Hepatocyte (in vitro differentiated cells): ENCODE data around the gene PID1. TPM values are rescaled to one million over a fixed set of nuclear protein-coding genes. Genes with fewer than 3 reads are reported as not detected.

ENCODE experiments used
- DNase-seq: peaks from one replicate; pipeline ENCODE4 v3.0.0-alpha.2; 2016; ENCODE audit warnings: low spot score
- H2AFZ ChIP-seq: fragments of 200-600 bp; sonication (generic); 2 replicates; pipeline ENCODE4 v1.6.0; 2016; ENCODE audit warnings: antibody characterized with exemption, mild to moderate bottlenecking
- H3K27ac ChIP-seq: fragments of 200-600 bp; sonication (generic); 2 replicates; pipeline ENCODE4 v1.5.1; 2016; ENCODE audit warnings: mild to moderate bottlenecking
- H3K27me3 ChIP-seq: fragments of 200-600 bp; sonication (generic); 2 replicates; pipeline ENCODE4 v1.6.1; 2016
- H3K36me3 ChIP-seq: fragments of 200-600 bp; sonication (generic); replicated peaks from 2 replicates; pipeline ENCODE4 v1.5.1; 2016; ENCODE audit warnings: low read depth; ENCODE audit not compliant: insufficient read depth
- H3K4me1 ChIP-seq: fragments of 200-600 bp; sonication (generic); 2 replicates; pipeline ENCODE4 v1.5.1; 2016; ENCODE audit warnings: mild to moderate bottlenecking, moderate library complexity; ENCODE audit not compliant: insufficient read depth
- H3K4me2 ChIP-seq: fragments of 200-600 bp; sonication (generic); 2 replicates; pipeline ENCODE4 v1.6.0; 2016
- H3K4me3 ChIP-seq: fragments of 200-600 bp; sonication (generic); 2 replicates; pipeline ENCODE4 v1.5.1; 2016; ENCODE audit warnings: mild to moderate bottlenecking
- H3K79me2 ChIP-seq: fragments of 200-600 bp; sonication (generic); 2 replicates; pipeline ENCODE4 v1.6.0; 2017; ENCODE audit warnings: mild to moderate bottlenecking
- H3K9me2 ChIP-seq: fragments of 200-600 bp; sonication (generic); replicated peaks from 2 replicates; pipeline ENCODE4 v1.6.0; 2017; ENCODE audit warnings: mild to moderate bottlenecking; ENCODE audit not compliant: insufficient read depth
- H3K9me3 ChIP-seq: fragments of 200-600 bp; sonication (generic); 2 replicates; pipeline ENCODE4 v1.5.1; 2016; ENCODE audit warnings: low read depth, mild to moderate bottlenecking
- H4K20me1 ChIP-seq: fragments of 200-600 bp; sonication (generic); 2 replicates; pipeline ENCODE4 v1.6.0; 2016; ENCODE audit warnings: mild to moderate bottlenecking; ENCODE audit not compliant: insufficient read depth, poor library complexity, severe bottlenecking
- EZH2 ChIP-seq: fragments of 200-600 bp; sonication (generic); IDR thresholded peaks from 2 replicates; pipeline ENCODE4 v1.6.1; 2016; ENCODE audit warnings: antibody characterized with exemption, mild to moderate bottlenecking, borderline replicate concordance
- EZH2phosphoT487 ChIP-seq: fragments of 200-600 bp; sonication (generic); IDR thresholded peaks from one replicate; pipeline ENCODE4 v1.6.1; 2018; ENCODE audit warnings: antibody characterized with exemption, mild to moderate bottlenecking, low read depth, moderate library complexity; ENCODE audit not compliant: unreplicated experiment, severe bottlenecking
- WGBS: methylation state at CpG from one replicate; pipeline ENCODE4 v1.1.6; 2016; ENCODE audit warnings: low lambda C conversion rate; ENCODE audit errors: missing lambda C conversion rate; 5-methylcytosine and 5-hydroxymethylcytosine counted together
- polyA plus RNA-seq: library from polyadenylated mRNA; unstranded; fragments of >200 nt; fragmentation: Nextera tagmentation; extraction: Ambion mirVana; gene quantifications from 2 replicates; pipeline ENCODE4 v1.2.1, GENCODE V29; 2016
- total RNA-seq: library from RNA; depleted of rRNA; stranded (reverse); fragments of >200 nt; gene quantifications from 2 replicates; pipeline ENCODE4 v1.2.3, GENCODE V29; 2014
- TF ChIP-seq, protein P1 (sequence below): fragments of 200-600 bp; sonication (generic); IDR thresholded peaks from 2 replicates; pipeline ENCODE4 v1.5.1; 2016; ENCODE audit warnings: antibody characterized with exemption, mild to moderate bottlenecking; ENCODE audit not compliant: poor library complexity

The PID1 gene
- total and polyA plus RNA-seq, 2 experiments from 2014 or later: 26.7 to 31.1 TPM

DNA sequence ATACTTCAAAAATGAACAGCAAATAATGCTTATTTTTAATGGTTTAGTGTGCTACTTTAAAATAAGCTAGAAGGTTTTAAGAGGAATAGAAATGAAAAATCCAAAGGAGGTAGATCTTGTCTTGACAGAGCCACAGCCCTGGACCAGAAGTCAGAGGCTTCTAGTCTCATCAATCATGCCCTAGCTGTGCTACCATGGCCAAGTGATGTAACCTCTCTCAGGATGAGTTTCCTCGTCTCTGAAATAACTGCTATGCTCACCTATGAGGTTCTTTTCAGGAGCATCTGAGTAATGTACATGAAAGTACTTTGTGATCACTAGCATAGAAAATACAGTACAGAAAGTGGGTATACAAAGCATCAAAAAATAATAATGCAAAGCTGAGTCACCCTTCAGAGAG lies 248.4 kb downstream of the PID1 start:
- Histone ChIP-seq H3K4me3 (no peak overlapping the region), H3K36me3 (no peaks in the 10 kb centered on the region), H3K27me3 (no peaks in the 10 kb centered on the region), H3K9me2 (no peaks in the 10 kb centered on the region), H3K27ac (no peak overlapping the region), H3K4me2 (no peak overlapping the region), H3K9me3 (no peaks in the 10 kb centered on the region), H2AFZ (no peak overlapping the region), H3K79me2 (no peaks in the 10 kb centered on the region), H3K4me1 (no peaks in the 10 kb centered on the region), H4K20me1 (no peaks in the 10 kb centered on the region)
- no peak for DNase-seq
- WGBS: 85% methylated on average over 1 of the region's 1 CpG
- TF ChIP-seq, protein P1, sequence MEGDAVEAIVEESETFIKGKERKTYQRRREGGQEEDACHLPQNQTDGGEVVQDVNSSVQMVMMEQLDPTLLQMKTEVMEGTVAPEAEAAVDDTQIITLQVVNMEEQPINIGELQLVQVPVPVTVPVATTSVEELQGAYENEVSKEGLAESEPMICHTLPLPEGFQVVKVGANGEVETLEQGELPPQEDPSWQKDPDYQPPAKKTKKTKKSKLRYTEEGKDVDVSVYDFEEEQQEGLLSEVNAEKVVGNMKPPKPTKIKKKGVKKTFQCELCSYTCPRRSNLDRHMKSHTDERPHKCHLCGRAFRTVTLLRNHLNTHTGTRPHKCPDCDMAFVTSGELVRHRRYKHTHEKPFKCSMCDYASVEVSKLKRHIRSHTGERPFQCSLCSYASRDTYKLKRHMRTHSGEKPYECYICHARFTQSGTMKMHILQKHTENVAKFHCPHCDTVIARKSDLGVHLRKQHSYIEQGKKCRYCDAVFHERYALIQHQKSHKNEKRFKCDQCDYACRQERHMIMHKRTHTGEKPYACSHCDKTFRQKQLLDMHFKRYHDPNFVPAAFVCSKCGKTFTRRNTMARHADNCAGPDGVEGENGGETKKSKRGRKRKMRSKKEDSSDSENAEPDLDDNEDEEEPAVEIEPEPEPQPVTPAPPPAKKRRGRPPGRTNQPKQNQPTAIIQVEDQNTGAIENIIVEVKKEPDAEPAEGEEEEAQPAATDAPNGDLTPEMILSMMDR: no peak
- TF ChIP-seq EZH2phosphoT487 (no peak), EZH2 (no peak)

DNA sequence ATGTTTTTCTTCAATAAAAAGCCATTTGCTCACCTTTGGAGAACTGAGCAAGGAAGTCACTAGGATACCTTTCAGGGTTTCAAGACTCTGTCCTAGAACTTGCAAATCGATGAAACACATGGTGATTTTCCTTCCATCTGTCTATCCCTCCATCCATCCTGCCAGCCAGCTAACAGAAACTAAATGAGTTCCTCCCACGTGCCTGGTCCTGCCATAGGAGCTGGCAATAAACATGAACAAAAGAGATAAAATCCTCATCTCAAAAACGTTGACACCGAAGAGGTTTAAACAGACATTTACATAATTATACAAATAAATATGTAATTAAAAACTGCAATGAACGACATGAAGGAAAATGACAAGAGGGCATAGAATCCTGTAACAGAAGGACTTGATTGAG lies 249.0 kb downstream of the PID1 start:
- no peak for TF ChIP-seq EZH2
- TF ChIP-seq, protein P1: no peak
- TF ChIP-seq EZH2phosphoT487: no peak
- H3K9me2 ChIP-seq: no peaks in the 10 kb centered on the region
- no peak overlapping the region for H3K4me3 ChIP-seq
- no peaks in the 10 kb centered on the region for H3K36me3 ChIP-seq
- no peak overlapping the region for H3K4me2 ChIP-seq
- H2AFZ ChIP-seq: no peak overlapping the region
- 86% methylated on average over 5 of the region's 5 CpGs for WGBS
- DNase-seq: no peak
- H3K27ac ChIP-seq: no peak overlapping the region
- H4K20me1 ChIP-seq: no peaks in the 10 kb centered on the region
- no peaks in the 10 kb centered on the region for H3K79me2 ChIP-seq
- H3K4me1 ChIP-seq: no peaks in the 10 kb centered on the region
- no peaks in the 10 kb centered on the region for H3K27me3 ChIP-seq
- H3K9me3 ChIP-seq: no peaks in the 10 kb centered on the region

DNA sequence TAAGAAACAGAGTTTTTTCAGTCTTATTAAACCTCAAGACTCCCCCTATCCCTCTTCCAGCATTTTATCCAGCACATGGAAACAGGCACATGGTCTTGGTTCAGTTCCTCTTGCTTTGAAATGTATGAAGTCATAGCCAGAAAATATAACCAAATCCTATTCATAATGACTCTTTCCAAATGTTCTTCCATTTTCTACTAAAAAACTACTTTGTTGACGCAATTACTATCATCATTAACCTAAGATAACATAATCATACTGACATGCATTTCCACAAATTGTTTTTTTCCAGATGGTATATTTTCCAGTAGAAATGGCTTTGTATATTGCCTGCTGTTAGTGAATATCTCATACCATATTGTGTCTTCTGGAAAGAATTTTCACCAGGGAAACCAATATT lies 261.3 kb downstream of the PID1 start:
- Histone ChIP-seq H3K36me3 (no peaks in the 10 kb centered on the region), H3K4me2 (no peak overlapping the region), H3K27ac (no peak overlapping the region), H3K4me1 (no peaks in the 10 kb centered on the region), H2AFZ (no peak overlapping the region), H4K20me1 (no peaks in the 10 kb centered on the region), H3K9me3 (no peaks in the 10 kb centered on the region), H3K79me2 (no peaks in the 10 kb centered on the region), H3K9me2 (no peaks in the 10 kb centered on the region), H3K4me3 (no peak overlapping the region), H3K27me3 (no peaks in the 10 kb centered on the region)
- no peak for TF ChIP-seq EZH2
- no peak for DNase-seq
- 77% methylated on average over 1 of the region's 1 CpG for WGBS

DNA sequence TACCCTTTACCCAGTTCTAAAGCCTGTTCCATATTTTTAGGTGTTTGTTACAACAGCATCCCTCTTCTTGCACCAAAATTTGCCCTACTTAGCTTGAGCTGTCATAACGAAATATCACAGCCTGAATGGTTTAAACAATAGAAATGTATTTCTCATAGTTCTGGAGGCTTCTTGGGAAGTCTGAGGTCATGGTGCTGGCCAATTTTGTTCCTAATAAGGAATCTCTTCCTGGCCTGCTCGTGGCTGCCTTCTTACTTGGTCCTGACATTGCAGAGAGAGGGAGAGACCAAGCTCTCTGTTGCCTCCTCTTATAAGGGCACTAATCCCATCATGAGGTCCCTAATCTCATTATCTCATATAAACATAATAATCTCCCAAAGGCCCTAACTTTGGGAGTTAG lies 267.8 kb downstream of the PID1 start:
- WGBS: 58% methylated on average over 2 of the region's 2 CpGs
- DNase-seq: no peak
- H4K20me1 ChIP-seq: no peaks in the 10 kb centered on the region
- no peaks in the 10 kb centered on the region for H3K27me3 ChIP-seq
- H3K27ac ChIP-seq: no peak overlapping the region
- no peaks in the 10 kb centered on the region for H3K9me3 ChIP-seq
- H3K4me3 ChIP-seq: no peak overlapping the region
- H3K36me3 ChIP-seq: no peaks in the 10 kb centered on the region
- H3K9me2 ChIP-seq: no peaks in the 10 kb centered on the region
- no peak overlapping the region for H2AFZ ChIP-seq
- no peak overlapping the region for H3K4me2 ChIP-seq
- no peaks in the 10 kb centered on the region for H3K4me1 ChIP-seq
- no peaks in the 10 kb centered on the region for H3K79me2 ChIP-seq
- TF ChIP-seq EZH2phosphoT487 (no peak), EZH2 (no peak)
- TF ChIP-seq, protein P1: no peak
